Neural progenitor cell (in vitro differentiated cells): ENCODE measurements around the gene MESP2. TPM values are rescaled to one million over a fixed set of nuclear protein-coding genes. Genes with fewer than 3 reads are reported as not detected.

Experiments used
- DNase-seq: peaks from one replicate; pipeline ENCODE4 v3.0.0-alpha.2; 2016; ENCODE audit warnings: low spot score
- H2AFZ ChIP-seq: fragments of 200-600 bp; sonication (generic); replicated peaks from 2 replicates; pipeline ENCODE4 v1.6.1; 2016; ENCODE audit warnings: antibody characterized with exemption
- H3F3A ChIP-seq: fragments of 200-600 bp; sonication (generic); 2 replicates; pipeline ENCODE4 v1.6.1; 2016; ENCODE audit warnings: antibody characterized with exemption, low read depth
- H3K27ac ChIP-seq: fragments of 200-600 bp; sonication (generic); 2 replicates; pipeline ENCODE4 v1.5.1; 2016; ENCODE audit warnings: mild to moderate bottlenecking
- H3K27me3 ChIP-seq: fragments of 200-600 bp; sonication (generic); 2 replicates; pipeline ENCODE4 v1.6.1; 2016; ENCODE audit warnings: mild to moderate bottlenecking, moderate library complexity
- H3K36me3 ChIP-seq: fragments of 200-600 bp; sonication (generic); 2 replicates; pipeline ENCODE4 v1.5.1; 2016
- H3K4me1 ChIP-seq: fragments of 200-600 bp; sonication (generic); 2 replicates; pipeline ENCODE4 v1.6.1; 2016; ENCODE audit warnings: mixed run types
- H3K4me2 ChIP-seq: fragments of 200-600 bp; sonication (generic); 2 replicates; pipeline ENCODE4 v1.6.1; 2016
- H3K4me3 ChIP-seq: fragments of 200-600 bp; sonication (generic); 2 replicates; pipeline ENCODE4 v1.5.1; 2016
- H3K79me2 ChIP-seq: fragments of 200-600 bp; sonication (generic); 2 replicates; pipeline ENCODE4 v1.6.1; 2016; ENCODE audit warnings: low read depth
- H3K9ac ChIP-seq: fragments of 200-600 bp; sonication (generic); 2 replicates; pipeline ENCODE4 v1.6.1; 2016
- H3K9me3 ChIP-seq: fragments of 200-600 bp; sonication (generic); 2 replicates; pipeline ENCODE4 v1.5.1; 2016; ENCODE audit warnings: low read depth
- H4K20me1 ChIP-seq: fragments of 200-600 bp; sonication (generic); 2 replicates; pipeline ENCODE4 v1.6.1; 2016; ENCODE audit warnings: low read depth
- H3K27ac Mint-ChIP-seq: 3 replicates; pipeline ENCODE4 v1.8.0; 2021; ENCODE audit warnings: mixed read lengths
- H3K27me3 Mint-ChIP-seq: 2 replicates; pipeline ENCODE4 v1.8.0; 2022; ENCODE audit warnings: low read depth, mild to moderate bottlenecking, inconsistent platforms, moderate library complexity, mixed read lengths; ENCODE audit not compliant: insufficient read depth
- H3K36me3 Mint-ChIP-seq: 3 replicates; pipeline ENCODE4 v1.8.0; 2021; ENCODE audit warnings: mixed read lengths
- H3K4me1 Mint-ChIP-seq: 3 replicates; pipeline ENCODE4 v1.8.0; 2021; ENCODE audit warnings: mixed read lengths
- H3K4me3 Mint-ChIP-seq: 3 replicates; pipeline ENCODE4 v1.8.0; 2021; ENCODE audit warnings: mild to moderate bottlenecking, moderate library complexity, mixed read lengths
- H3K9me3 Mint-ChIP-seq: 3 replicates; pipeline ENCODE4 v1.8.0; 2020; ENCODE audit warnings: mixed read lengths
- EZH2 ChIP-seq: fragments of 200-600 bp; sonication (generic); IDR thresholded peaks from 2 replicates; pipeline ENCODE4 v1.6.1; 2017; ENCODE audit warnings: antibody characterized with exemption, mild to moderate bottlenecking, moderate library complexity
- EZH2phosphoT487 ChIP-seq: fragments of 200-600 bp; sonication (generic); IDR thresholded peaks from 2 replicates; pipeline ENCODE4 v1.6.1; 2017; ENCODE audit warnings: antibody characterized with exemption
- total RNA-seq: library from RNA; depleted of rRNA; stranded (reverse); fragments of >200 nt; gene quantifications from 2 replicates; pipeline ENCODE4 v1.2.3, GENCODE V29; 2015; ENCODE audit warnings: low replicate concordance
- TF ChIP-seq, protein P1 (sequence below): fragments of 200-600 bp; sonication (generic); IDR thresholded peaks from 2 replicates; pipeline ENCODE4 v1.5.1; 2017; ENCODE audit warnings: antibody characterized with exemption, mild to moderate bottlenecking

MESP2 gene
- total RNA-seq, 1 donor from 2014 or later, result not detected

GRCh38 chr15:89759835-89760234 lies 16.3 kb upstream of the MESP2 start:
- Histone ChIP-seq H2AFZ (no peak overlapping the region), H3K79me2 (no peaks in the 10 kb centered on the region), H3K4me1 (no peaks in the 10 kb centered on the region), H3K27ac (no peak overlapping the region), H3K9ac (no peak overlapping the region), H4K20me1 (no peaks in the 10 kb centered on the region), H3K36me3 (no peaks in the 10 kb centered on the region), H3K9me3 (no peaks in the 10 kb centered on the region), H3K4me2 (no peak overlapping the region), H3K27me3 (peaks cover 8% of the 10 kb centered on the region), H3F3A (no peaks in the 10 kb centered on the region), H3K4me3 (no peak overlapping the region)
- H3K9me3 Mint-ChIP-seq, result no peaks in the 10 kb centered on the region
- no peak overlapping the region for H3K4me3 Mint-ChIP-seq
- DNase-seq, result no peak
- peaks cover 8% of the 10 kb centered on the region for H3K27me3 Mint-ChIP-seq
- no peaks in the 10 kb centered on the region for H3K4me1 Mint-ChIP-seq
- TF ChIP-seq, protein P1, sequence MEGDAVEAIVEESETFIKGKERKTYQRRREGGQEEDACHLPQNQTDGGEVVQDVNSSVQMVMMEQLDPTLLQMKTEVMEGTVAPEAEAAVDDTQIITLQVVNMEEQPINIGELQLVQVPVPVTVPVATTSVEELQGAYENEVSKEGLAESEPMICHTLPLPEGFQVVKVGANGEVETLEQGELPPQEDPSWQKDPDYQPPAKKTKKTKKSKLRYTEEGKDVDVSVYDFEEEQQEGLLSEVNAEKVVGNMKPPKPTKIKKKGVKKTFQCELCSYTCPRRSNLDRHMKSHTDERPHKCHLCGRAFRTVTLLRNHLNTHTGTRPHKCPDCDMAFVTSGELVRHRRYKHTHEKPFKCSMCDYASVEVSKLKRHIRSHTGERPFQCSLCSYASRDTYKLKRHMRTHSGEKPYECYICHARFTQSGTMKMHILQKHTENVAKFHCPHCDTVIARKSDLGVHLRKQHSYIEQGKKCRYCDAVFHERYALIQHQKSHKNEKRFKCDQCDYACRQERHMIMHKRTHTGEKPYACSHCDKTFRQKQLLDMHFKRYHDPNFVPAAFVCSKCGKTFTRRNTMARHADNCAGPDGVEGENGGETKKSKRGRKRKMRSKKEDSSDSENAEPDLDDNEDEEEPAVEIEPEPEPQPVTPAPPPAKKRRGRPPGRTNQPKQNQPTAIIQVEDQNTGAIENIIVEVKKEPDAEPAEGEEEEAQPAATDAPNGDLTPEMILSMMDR, result no peak
- TF ChIP-seq EZH2 (no peak), EZH2phosphoT487 (no peak)
- H3K36me3 Mint-ChIP-seq, result no peaks in the 10 kb centered on the region
- no peak overlapping the region for H3K27ac Mint-ChIP-seq

- Histone ChIP-seq H4K20me1 (no peaks in the 10 kb centered on the region), H3K9me3 (no peaks in the 10 kb centered on the region), H3K4me3 (no peak overlapping the region), H3K79me2 (no peaks in the 10 kb centered on the region), H3K9ac (no peak overlapping the region), H3K27ac (no peak overlapping the region), H3F3A (no peaks in the 10 kb centered on the region), H2AFZ (peak overlapping the region; percentile 28), H3K36me3 (no peaks in the 10 kb centered on the region), H3K27me3 (peaks cover 2% of the 10 kb centered on the region), H3K4me1 (no peaks in the 10 kb centered on the region), H3K4me2 (no peak overlapping the region)
- Mint-ChIP-seq H3K27ac (no peak overlapping the region), H3K9me3 (no peaks in the 10 kb centered on the region), H3K36me3 (no peaks in the 10 kb centered on the region), H3K27me3 (peaks cover 8% of the 10 kb centered on the region), H3K4me1 (no peaks in the 10 kb centered on the region), H3K4me3 (no peak overlapping the region)
- TF ChIP-seq EZH2, result no peak
- TF ChIP-seq, protein P1, result peak; percentile 97
- peak; percentile 82 for DNase-seq
Measured at GRCh38 chr15:89760303-89761008, 15.7 kb upstream of the MESP2 start.

DNA sequence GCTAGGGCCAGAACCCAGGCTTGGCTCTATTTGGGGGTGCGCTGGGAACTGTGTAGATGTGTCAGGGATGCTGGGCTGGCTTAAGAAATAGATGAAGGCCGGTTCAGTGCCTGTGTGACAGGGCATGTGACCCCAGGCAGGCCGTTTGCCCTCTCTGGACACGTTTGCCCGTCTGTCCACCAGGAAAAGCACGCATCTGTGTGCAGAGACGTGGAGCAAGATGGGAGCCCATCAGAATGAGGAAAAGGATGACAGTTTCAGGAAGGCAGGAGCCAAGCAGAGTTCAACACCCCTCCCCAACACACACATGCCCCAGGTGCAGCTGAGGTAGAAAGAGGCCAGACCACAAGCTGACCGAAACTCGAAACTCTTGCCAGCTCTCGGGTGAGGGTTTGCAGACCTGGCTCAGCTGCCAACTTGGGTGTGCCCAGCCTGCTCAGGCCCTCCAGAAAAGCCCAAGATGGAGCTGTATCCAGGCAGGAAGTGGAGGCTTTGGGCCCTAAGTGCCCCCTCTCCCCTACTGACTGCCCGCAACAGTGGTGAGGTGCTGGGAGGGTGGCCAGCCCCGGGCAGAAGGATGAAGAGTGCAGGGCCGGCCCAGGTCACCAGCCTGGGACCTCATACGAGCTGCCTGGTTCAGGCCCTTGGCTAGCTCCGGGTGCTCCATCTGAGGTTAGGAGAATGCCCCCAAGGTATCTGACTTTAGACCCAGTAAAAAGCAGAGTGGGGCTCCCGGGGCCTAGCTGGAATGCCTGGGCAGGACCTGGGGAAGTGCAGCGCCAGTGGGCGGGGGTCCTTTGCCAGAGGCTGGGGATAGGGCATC lies 14.9 kb upstream of the MESP2 start:
- Histone ChIP-seq H4K20me1 (no peaks in the 10 kb centered on the region), H3K27ac (no peak overlapping the region), H3K9ac (no peak overlapping the region), H3K4me2 (no peak overlapping the region), H3K4me3 (no peak overlapping the region), H3K27me3 (no peaks in the 10 kb centered on the region), H3F3A (no peaks in the 10 kb centered on the region), H3K9me3 (no peaks in the 10 kb centered on the region), H2AFZ (no peak overlapping the region), H3K79me2 (no peaks in the 10 kb centered on the region), H3K4me1 (no peaks in the 10 kb centered on the region), H3K36me3 (no peaks in the 10 kb centered on the region)
- Mint-ChIP-seq H3K27ac (no peak overlapping the region), H3K9me3 (no peaks in the 10 kb centered on the region), H3K4me1 (no peaks in the 10 kb centered on the region), H3K36me3 (no peaks in the 10 kb centered on the region), H3K4me3 (no peak overlapping the region), H3K27me3 (peaks cover 8% of the 10 kb centered on the region)
- no peak for DNase-seq
- TF ChIP-seq EZH2, result no peak
- TF ChIP-seq EZH2phosphoT487, result no peak
- TF ChIP-seq, protein P1, result no peak
